ENCODE data around the gene ASPSCR1. TPM values are rescaled to one million over a fixed set of nuclear protein-coding genes. Genes with fewer than 3 reads are reported as not detected.

The ASPSCR1 gene
- total and polyA plus RNA-seq, 2 of the 13 experiments (the other 11 are each of a cell fraction or from before 2014, with no cell fraction given), result 274 to 314 TPM

DNA sequence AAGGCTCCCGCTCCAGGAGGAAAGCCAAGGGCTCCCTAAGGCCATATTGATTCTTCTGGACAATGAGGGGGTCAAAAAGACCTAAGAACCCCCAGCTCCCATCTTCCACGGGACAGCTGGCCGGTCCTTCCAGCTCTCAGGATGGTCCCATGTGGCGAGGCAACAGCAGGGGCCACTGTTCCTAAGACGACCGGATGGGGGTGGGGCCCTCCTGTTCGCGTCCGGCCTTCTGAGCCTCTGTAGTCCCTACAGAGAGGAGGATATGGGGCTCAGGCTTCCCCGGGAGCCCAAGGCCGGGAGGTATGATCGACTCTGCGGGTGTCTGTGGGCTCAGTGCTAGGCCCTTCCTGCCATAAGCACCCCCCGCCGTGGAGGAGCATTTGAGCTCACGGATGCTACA, 66.1 kb downstream of the ASPSCR1 start:
- H3K4me1 ChIP-seq (ENCODE audit: insufficient read depth, low read length), result peaks cover 51% of the 10 kb centered on the region
- intact Hi-C loops (cut with micrococcal nuclease; ENCODE audit: unreplicated experiment), result no loop called here
- in situ Hi-C loops (cut with HindIII; ENCODE audit: extremely low pct_ligation_motif_present, low pct_unique_long_range_greater_than_20kb), result no loop called here
- no peak for FAIRE-seq
- no peak overlapping the region for H3K9ac ChIP-seq (ENCODE audit: insufficient read depth, low read depth, low read length)
- no peaks in the 10 kb centered on the region for H3K27me3 ChIP-seq (ENCODE audit: control insufficient read depth in 1 of 2, insufficient read depth in 2 of 2, low read length in 2 of 2)
- H4K20me1 ChIP-seq (ENCODE audit: insufficient read depth, low read length), result no peaks in the 10 kb centered on the region
- no peak for DNase-seq (ENCODE audit: low spot score)
- H3K9me3 ChIP-seq (ENCODE audit: low read length), result no peaks in the 10 kb centered on the region
- no peaks in the 10 kb centered on the region for H3K79me2 ChIP-seq (ENCODE audit: insufficient read depth, low read length)
- H3K27ac ChIP-seq (ENCODE audit: extremely low read length, insufficient read depth, low read length), result no peak overlapping the region
- H3K36me3 ChIP-seq (replicated peaks in 1 of 2; ENCODE audit: control insufficient read depth in 1 of 2, insufficient read depth in 2 of 2, low read length in 2 of 2), result peaks cover 3 to 16% of the 10 kb centered on the region in 2 experiments; a peak in 3 of 5 replicates
- BruUV-seq (replicated peaks), result no TSS peak
- 65% methylated on average over 15 of the region's 16 CpGs for WGBS (ENCODE audit: low lambda C conversion rate)
- H2AFZ ChIP-seq (ENCODE audit: low read length), result no peak overlapping the region
- ChIA-PET CTCF (ENCODE audit: low intra/inter-chr PET ratio, low total read pairs) (no interaction called here), POLR2A (interaction anchor here (0.8 to 2.6 kb wide), 4 partner anchors 8 to 107 kb away, joined by 3 to 12 read pairs (median 3); partner anchors contain the start of genes GPS1, PYCR1 and RFNG)
- H3K4me3 ChIP-seq (replicated peaks in 1 of 3; ENCODE audit: insufficient read depth in 1 of 3, low read depth in 2 of 3, low read length in 3 of 3), result no peak overlapping the region
- ATAC-seq, result peak; percentile 58
- no peak overlapping the region for H3K4me2 ChIP-seq (ENCODE audit: low read depth, low read length)
- TF ChIP-seq KMT2A (CRISPR knock-in tag; IDR thresholded peaks at IDR 0.05) (no peak), EP300 (IDR thresholded peaks at IDR 0.05; ENCODE audit: low read depth in 2 of 2, low read length in 2 of 2) (no peak), EP300 (CRISPR knock-in tag; IDR thresholded peaks at IDR 0.05; ENCODE audit: borderline replicate concordance) (no peak), MATR3 (CRISPR knock-in tag; IDR thresholded peaks at IDR 0.05) (no peak), ATRX (CRISPR knock-in tag; IDR thresholded peaks at IDR 0.05; ENCODE audit: borderline replicate concordance) (no peak), STAT5B (CRISPR knock-in tag; IDR thresholded peaks at IDR 0.05) (no peak), KAT2B (IDR thresholded peaks at IDR 0.05; ENCODE audit: borderline replicate concordance, low read depth, low read length) (no peak), EZH2 (conservative IDR thresholded peaks at IDR 0.05; ENCODE audit: low read depth, low read length) (no peak), HHEX (CRISPR knock-in tag; IDR thresholded peaks at IDR 0.05) (no peak), MXI1 (IDR thresholded peaks at IDR 0.05; ENCODE audit: borderline replicate concordance, low read depth, low read length) (no peak), ZFP36 (IDR thresholded peaks at IDR 0.05; ENCODE audit: borderline replicate concordance, low read depth, low read length, partially characterized antibody) (no peak), PLRG1 (conservative IDR thresholded peaks at IDR 0.05) (no peak), YY1 (IDR thresholded peaks at IDR 0.05; ENCODE audit: insufficient read depth, insufficient replicate concordance, low read depth, low read length) (no peak), SOX13 (IDR thresholded peaks at IDR 0.05) (no peak), SOX13 (CRISPR knock-in tag; conservative IDR thresholded peaks at IDR 0.05 in 1 of 2, IDR thresholded peaks at IDR 0.05 in 1 of 2) (no peak), ZNF180 (CRISPR knock-in tag; IDR thresholded peaks at IDR 0.05; ENCODE audit: borderline replicate concordance, low read depth) (no peak), TOPORS (CRISPR knock-in tag; IDR thresholded peaks at IDR 0.05) (no peak), WIZ (CRISPR knock-in tag; IDR thresholded peaks at IDR 0.05) (no peak)
- TF ChIP-seq, protein P1, sequence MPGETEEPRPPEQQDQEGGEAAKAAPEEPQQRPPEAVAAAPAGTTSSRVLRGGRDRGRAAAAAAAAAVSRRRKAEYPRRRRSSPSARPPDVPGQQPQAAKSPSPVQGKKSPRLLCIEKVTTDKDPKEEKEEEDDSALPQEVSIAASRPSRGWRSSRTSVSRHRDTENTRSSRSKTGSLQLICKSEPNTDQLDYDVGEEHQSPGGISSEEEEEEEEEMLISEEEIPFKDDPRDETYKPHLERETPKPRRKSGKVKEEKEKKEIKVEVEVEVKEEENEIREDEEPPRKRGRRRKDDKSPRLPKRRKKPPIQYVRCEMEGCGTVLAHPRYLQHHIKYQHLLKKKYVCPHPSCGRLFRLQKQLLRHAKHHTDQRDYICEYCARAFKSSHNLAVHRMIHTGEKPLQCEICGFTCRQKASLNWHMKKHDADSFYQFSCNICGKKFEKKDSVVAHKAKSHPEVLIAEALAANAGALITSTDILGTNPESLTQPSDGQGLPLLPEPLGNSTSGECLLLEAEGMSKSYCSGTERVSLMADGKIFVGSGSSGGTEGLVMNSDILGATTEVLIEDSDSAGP (CRISPR knock-in tag; IDR thresholded peaks at IDR 0.05; ENCODE audit: borderline replicate concordance), result peak; percentile 38; the same call in 1 of the 2 replicates
- TF ChIP-seq, protein P2, sequence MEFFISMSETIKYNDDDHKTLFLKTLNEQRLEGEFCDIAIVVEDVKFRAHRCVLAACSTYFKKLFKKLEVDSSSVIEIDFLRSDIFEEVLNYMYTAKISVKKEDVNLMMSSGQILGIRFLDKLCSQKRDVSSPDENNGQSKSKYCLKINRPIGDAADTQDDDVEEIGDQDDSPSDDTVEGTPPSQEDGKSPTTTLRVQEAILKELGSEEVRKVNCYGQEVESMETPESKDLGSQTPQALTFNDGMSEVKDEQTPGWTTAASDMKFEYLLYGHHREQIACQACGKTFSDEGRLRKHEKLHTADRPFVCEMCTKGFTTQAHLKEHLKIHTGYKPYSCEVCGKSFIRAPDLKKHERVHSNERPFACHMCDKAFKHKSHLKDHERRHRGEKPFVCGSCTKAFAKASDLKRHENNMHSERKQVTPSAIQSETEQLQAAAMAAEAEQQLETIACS (CRISPR knock-in tag; IDR thresholded peaks at IDR 0.05), result no peak
- TF ChIP-seq, protein P3, sequence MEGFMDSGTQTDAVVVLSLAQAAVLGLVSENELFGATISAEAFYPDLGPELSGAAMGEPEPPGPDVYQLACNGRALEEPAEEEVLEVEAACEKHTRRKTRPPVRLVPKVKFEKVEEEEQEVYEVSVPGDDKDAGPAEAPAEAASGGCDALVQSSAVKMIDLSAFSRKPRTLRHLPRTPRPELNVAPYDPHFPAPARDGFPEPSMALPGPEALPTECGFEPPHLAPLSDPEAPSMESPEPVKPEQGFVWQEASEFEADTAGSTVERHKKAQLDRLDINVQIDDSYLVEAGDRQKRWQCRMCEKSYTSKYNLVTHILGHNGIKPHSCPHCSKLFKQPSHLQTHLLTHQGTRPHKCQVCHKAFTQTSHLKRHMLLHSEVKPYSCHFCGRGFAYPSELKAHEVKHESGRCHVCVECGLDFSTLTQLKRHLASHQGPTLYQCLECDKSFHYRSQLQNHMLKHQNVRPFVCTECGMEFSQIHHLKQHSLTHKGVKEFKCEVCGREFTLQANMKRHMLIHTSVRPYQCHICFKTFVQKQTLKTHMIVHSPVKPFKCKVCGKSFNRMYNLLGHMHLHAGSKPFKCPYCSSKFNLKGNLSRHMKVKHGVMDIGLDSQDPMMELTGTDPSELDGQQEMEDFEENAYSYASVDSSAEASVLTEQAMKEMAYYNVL (CRISPR knock-in tag; IDR thresholded peaks at IDR 0.05; ENCODE audit: borderline replicate concordance), result no peak
